HG03175 (cell line): ENCODE results near the gene LSP1.

ENCODE experiments used
- ATAC-seq: cut with Tn5 transposase; IDR thresholded peaks from one replicate; pipeline ENCODE4 v1.9.1; 2021; ENCODE audit warnings: mild to moderate bottlenecking, moderate library complexity; ENCODE audit not compliant: unreplicated experiment

Gene LSP1

DNA sequence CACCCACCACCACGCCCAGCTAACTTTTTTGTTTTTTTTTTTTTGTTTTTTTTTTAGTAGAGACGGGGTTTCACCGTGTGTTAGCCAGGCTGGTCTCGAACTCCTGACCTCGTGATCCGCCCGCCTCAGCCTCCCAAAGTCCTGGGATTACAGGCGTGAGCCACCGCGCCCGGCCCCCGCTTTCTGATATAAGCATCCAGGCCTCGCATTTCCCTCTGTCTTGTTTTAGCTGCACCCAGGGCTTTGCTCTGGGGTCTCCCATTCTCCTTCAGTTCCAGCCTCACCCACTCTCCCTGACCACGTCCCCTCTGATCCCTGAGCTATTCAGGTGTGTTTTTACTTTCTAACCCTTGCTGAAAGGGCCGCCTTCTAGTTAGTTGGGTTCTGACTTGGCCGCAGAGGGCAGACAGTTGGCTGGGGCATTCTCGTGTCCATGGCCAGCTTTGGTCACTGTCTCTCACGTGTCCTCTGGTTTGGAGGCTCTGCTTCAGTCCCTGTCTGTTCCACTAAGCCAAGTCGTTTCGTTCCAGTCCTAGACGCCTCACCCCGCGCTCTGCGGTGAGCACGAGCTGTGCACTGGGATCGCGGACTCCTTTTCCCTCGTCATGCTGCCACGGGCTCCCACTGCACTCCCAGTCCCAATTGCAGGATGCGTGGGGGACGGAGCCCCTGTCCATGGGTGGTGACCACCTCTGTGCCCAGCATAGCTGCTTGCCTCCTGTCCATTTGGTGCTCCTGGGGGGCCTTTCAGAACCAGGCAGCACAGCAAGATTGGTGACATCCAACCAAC is 60.6 kb downstream of the LSP1 start:
- no peak for ATAC-seq

- ATAC-seq, result no peak
Measured at GRCh38 chr11:1915795-1916131, 62.9 kb downstream of the LSP1 start.

DNA sequence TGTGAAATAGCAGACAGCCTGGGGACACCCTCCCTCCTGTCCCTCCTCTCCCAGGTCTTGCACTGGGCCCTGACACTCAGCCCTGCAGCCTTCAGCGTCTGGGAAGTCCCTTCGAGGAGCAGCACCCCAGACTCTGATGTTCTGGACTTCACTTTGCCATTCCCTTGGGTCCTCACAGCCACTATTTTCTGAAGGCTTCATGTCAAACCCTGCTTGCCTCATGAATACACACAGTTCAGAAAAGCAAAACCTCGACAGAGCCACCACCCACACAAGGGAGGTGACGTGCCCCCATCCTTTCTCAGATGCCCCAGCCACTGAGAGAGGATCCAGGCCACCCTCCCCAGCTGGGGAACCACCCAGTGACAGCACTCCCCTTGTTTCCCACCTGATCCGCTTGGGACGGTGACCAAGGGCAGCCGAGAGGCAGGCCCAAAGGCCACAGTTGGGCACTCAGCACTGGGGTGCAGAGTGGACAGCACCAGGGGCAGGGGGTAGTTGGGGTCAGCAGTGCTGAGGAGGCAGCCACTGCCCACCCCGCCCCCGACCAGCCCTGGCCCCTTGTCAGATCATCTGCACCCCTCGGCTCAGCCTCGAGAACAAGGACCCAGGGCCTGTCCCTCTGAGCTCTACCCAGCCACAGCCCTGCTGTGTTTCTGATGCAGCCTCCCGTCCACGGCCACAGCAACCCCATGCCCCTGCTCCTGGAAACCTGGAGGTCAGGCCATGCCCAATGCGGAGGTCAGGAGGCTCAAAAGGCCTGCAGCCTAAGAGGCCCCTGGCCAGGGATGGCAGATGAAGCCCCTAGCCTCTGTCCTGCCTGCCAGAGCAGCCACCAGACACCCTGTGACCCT is 63.5 kb downstream of the LSP1 start:
- ATAC-seq, result no peak

GRCh38 chr11:1916986-1917522 is 64.2 kb downstream of the LSP1 start:
- no peak for ATAC-seq

GRCh38 chr11:1917523-1918435 is 64.9 kb downstream of the LSP1 start:
- no peak for ATAC-seq

GRCh38 chr11:1918436-1919315 is 65.8 kb downstream of the LSP1 start:
- no peak for ATAC-seq

DNA sequence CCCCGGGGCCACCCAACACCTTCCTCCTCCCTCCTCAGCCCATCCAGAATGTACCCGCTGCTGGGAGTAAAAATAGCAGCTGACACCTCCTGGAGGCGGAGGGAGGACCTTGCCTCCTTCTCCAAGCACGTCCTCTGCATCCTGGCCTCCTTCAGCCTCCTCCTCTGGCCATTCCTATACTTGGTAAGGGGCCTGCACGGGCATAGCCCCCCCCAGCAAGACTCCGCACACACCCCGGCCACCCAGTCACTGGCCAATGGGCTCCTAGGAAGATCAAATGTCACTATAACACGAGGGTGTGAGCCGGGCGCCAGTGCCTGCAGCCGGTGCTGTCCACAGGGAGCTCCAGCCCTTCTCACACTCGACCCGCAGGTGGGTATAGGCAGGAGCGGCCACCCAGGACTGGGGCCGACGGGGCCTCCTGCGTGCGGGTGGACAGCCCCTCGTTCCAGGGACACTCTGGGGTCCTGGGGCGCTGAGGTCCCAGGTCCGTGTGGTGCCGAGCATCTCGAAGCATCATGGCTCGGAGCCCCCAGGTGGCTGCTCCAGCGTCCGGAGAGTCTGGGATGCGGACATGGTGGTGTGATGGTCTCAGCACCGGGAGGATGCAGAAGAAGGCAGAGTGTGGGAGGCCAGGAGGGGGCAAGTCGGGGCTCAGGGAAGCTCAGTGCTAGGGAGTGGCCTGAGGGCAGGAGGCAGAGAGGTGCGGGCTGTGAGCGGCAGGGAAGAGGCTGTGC is 66.7 kb downstream of the LSP1 start, which contains the start of gene TNNT3:
TSS of gene TNNT3 (plus strand) at position 313 of the 737 bp plus-strand sequence. CDS start 3,172 bp downstream, outside the sequence.
- ATAC-seq, result no peak

GRCh38 chr11:1920128-1920908 is 67.4 kb downstream of the LSP1 start:
- no peak for ATAC-seq

DNA sequence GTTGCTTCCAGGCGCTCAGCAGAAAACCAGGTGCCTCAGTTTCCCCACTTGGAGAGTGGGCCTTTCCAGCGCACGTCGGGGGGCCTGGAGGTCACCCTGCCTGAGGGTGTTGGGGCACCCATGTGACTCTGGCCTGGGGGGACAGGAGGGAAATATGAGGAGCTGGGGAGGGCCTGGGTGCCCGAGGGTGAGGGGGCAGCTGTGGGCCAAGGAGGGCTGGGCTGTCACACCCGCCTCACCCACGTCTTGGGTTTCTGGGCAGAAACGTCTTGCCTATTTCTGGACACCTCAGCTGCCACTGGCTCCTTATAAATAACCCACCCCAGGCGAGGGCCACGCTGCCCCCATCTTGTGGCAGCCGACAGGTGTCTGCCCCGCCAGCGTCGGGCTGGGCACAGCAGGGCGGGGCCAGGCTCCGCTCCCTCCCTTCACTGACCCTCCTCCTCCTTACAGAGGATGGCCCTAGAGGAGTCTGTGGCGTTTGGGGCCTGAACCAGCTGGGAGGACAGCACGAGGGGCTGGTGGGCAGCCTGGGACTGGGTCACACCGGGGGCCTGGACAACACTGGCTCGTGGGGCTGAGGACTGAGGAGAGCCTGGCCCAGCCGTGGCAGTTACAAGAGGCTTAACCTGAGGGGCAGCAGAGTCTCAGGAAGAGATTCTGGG is 68.2 kb downstream of the LSP1 start:
- ATAC-seq, result no peak

DNA sequence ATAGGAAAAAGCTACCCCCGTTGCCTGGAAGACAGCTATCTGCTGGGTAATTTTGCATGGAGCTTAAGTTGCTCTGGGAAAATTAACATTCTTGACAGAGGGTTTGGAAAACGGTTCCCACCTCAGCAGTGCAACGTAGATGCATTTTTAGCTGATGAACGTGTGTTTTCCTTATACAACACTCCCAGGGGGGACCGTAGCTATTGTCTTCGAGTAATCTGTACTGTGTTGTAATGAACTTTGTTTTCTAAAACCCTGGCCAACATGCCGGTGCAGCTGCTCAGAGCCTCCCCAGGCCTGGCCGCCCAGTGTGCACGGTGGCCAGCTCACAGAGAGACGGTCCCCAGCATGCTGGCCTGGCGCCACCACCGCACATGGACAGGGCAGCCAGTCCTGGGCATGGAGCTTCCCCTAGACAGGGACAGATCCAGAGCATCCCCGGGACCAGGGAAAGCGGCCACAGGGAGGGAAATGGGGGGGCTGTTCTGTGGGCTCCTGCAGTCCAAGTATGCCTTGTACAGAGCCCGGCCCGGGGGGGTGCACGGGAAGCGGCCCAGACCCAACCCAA is 68.8 kb downstream of the LSP1 start:
- ATAC-seq, result no peak

DNA sequence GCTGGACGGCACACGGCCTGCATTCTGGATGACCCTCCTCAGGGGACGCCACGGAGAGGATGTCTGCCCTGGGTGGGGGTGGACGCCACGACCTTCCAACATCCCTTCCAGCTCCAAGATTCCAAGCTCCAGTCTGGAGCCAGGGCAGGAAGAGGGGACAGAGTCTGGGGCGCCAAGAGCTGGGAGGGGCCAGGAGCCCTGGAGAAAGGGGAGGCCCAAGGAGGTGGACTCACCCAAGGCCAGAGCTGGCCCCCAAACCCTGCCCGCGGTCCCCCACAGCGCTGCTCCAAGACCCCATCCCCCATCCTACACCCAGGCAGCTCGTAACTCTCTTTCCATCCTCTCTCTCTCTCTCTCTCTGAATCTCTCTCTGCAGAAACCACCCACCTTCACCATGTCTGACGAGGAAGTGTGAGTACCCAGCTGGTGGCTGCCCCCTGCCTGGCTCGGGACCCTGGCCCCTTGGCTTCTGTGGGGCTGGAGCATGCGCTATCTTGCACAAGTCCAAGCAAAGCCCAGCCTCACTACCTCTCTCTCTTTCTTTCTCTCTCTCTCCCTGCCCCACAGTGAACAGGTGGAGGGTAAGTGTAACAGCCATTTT is 69.7 kb downstream of the LSP1 start:
- ATAC-seq, result no peak

GRCh38 chr11:1923201-1923956 is 70.5 kb downstream of the LSP1 start:
- ATAC-seq, result no peak

- no peak for ATAC-seq
Measured at GRCh38 chr11:1924181-1924580, 71.3 kb downstream of the LSP1 start.

DNA sequence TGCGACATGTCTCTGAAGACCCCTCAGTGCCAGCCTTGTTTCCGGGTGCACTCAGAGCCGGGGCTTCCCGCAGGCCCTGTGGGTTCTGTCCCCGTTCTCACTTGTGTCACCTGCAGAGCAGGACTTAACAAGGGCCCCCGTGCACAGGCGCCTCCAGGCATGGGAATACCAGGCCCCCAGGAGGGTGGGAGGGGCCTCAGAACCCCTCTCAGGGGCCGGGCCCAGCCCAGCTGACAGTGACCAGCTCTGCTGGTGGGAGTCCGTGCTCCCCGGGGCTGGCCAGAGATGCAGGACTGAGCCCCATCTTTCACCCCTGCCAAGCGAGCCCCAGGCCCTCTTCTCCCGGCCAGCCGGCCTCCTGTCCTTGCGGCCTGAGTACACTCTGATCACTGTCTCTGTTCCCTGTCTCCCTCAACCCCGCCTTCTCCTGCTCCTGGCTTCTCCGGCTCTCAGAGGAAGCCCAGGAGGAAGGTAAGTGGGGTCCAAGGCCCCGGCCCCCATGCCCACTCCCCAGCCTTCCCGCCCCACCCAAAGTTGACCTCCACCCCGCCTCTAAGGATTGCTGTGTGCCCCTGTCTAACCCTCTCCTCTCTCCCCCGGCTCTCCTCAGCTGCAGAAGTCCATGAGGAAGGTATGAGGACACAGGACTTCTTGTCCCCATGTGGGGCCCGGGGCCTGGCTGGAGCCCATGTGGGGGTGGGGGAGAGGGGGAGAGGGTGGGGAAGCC is 71.9 kb downstream of the LSP1 start:
- ATAC-seq, result no peak

- no peak for ATAC-seq
Measured at GRCh38 chr11:1925373-1926155, 72.7 kb downstream of the LSP1 start.
